ENCODE measurements around the gene PGA3.

DNA sequence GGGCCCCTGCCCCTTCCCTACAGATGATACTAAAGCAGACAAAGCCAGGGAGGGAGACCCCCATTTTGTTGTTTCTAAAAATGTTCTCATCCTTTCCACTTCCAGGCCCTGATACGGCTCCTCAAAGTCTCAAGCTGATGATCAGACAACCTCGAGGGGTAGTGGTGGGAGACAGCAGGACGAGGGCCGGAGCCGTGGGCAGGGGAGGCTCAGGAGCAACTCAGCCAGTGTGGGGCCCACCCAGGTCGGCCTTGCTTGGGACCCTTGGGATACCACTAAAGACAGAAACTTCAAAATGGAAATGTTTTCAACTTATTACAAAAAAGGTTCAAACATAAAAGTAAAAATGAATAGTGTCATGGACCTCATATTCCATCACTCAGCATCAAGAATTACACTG, 26.9 kb upstream of the PGA3 start:
- TF ChIP-seq YY1 (IDR thresholded peaks at IDR 0.05; ENCODE audit: low read depth) (no peak), RCOR1 (IDR thresholded peaks at IDR 0.05; ENCODE audit: low read length) (no peak)
- TF ChIP-seq, protein P1, sequence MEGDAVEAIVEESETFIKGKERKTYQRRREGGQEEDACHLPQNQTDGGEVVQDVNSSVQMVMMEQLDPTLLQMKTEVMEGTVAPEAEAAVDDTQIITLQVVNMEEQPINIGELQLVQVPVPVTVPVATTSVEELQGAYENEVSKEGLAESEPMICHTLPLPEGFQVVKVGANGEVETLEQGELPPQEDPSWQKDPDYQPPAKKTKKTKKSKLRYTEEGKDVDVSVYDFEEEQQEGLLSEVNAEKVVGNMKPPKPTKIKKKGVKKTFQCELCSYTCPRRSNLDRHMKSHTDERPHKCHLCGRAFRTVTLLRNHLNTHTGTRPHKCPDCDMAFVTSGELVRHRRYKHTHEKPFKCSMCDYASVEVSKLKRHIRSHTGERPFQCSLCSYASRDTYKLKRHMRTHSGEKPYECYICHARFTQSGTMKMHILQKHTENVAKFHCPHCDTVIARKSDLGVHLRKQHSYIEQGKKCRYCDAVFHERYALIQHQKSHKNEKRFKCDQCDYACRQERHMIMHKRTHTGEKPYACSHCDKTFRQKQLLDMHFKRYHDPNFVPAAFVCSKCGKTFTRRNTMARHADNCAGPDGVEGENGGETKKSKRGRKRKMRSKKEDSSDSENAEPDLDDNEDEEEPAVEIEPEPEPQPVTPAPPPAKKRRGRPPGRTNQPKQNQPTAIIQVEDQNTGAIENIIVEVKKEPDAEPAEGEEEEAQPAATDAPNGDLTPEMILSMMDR (IDR thresholded peaks at IDR 0.05): no peak
- TF ChIP-seq, protein P2, sequence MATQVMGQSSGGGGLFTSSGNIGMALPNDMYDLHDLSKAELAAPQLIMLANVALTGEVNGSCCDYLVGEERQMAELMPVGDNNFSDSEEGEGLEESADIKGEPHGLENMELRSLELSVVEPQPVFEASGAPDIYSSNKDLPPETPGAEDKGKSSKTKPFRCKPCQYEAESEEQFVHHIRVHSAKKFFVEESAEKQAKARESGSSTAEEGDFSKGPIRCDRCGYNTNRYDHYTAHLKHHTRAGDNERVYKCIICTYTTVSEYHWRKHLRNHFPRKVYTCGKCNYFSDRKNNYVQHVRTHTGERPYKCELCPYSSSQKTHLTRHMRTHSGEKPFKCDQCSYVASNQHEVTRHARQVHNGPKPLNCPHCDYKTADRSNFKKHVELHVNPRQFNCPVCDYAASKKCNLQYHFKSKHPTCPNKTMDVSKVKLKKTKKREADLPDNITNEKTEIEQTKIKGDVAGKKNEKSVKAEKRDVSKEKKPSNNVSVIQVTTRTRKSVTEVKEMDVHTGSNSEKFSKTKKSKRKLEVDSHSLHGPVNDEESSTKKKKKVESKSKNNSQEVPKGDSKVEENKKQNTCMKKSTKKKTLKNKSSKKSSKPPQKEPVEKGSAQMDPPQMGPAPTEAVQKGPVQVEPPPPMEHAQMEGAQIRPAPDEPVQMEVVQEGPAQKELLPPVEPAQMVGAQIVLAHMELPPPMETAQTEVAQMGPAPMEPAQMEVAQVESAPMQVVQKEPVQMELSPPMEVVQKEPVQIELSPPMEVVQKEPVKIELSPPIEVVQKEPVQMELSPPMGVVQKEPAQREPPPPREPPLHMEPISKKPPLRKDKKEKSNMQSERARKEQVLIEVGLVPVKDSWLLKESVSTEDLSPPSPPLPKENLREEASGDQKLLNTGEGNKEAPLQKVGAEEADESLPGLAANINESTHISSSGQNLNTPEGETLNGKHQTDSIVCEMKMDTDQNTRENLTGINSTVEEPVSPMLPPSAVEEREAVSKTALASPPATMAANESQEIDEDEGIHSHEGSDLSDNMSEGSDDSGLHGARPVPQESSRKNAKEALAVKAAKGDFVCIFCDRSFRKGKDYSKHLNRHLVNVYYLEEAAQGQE (IDR thresholded peaks at IDR 0.05; ENCODE audit: low read depth, low read length): no peak
